ENCODE data around the gene SDE2.
"Not testable (repeated sequence)": the region's sequence is repeated elsewhere in the genome, so short reads cannot be mapped to it uniquely, and the experiment has no call there.

The SDE2 gene

DNA sequence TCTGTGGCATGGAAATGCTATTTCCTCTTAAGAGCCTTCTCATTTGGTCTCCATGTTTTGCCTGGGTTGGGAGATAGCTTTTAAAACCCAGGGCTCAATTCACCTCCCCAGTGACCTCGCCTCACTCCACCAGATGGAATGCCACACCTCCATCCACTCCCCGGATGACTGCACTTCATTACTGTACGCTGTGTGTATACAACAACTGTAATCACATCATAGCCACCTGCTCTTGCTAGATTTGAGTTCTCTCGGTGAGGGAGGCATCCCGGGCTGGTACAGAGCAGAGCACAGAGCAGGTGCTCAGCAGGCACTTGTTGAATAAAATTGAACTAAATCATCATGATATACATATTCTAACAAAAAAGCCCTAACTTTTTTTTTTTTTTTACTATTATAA is 26.0 kb downstream of the SDE2 start:
- peak; percentile 27 for DNase-seq

DNA sequence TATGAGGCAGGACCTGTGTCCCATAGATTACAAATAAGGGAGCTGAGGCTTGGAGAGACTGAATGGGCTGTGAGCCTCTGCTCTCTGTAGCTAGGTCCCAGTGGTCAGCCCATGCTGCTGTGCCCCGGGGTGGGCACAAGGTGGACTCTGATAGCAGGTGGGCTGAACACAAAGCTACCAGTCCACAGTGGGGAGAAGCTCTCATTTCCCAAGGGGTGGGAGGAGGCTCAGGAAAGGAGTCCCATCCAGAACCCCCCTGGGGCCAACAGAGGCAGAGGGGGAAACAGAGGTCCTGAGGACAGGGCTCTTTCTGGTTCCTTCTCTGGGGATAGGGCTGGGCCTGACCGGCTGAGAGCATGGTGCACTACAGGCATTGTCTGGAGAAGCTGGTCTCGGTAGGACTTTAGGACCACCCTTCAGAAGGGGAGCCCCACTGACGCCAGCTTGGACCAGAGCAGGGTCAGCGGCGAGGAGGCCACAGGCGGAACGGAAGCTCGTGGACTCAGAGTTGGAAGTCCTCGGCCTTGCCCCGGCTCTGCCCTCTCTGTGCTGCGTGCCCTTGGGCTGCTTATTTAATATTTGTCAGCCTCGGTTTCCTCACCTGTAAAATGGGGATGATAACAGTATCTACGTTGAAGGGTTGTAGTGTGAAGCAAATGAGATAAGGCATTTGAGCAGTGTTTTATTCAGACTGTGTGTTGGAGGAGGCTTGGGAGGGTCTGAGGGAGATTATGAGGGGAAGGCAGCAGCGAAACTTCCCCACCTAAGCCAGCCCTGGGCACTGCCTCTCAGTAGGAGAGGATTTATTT is 26.6 kb downstream of the SDE2 start:
- DNase-seq = no peak

DNA sequence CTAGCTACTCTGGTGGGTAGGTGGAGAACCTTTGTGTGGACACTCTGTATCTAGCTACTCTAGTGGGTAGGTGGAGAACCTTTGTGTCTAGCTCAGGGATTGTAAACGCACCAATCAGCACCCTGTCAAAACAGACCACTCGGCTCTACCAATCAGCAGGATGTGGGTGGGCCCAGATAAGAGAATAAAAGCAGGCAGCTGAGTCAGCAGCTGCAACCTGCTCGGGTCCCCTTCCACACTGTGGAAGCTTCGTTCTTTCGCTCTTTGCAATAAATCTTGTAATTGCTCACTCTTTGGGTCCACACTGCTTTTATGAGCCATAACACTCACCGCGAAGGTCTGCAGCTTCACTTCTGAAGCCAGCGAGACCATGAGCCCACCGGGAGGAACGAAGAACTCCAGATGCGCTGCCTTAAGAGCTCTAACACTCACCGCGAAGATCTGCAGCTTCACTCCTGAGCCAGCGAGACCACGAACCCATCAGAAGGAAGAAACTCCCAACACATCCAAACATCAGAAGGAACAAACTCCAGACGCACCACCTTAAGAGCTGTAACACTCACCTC is 28.5 kb downstream of the SDE2 start:
- not testable (repeated sequence) for DNase-seq

DNA sequence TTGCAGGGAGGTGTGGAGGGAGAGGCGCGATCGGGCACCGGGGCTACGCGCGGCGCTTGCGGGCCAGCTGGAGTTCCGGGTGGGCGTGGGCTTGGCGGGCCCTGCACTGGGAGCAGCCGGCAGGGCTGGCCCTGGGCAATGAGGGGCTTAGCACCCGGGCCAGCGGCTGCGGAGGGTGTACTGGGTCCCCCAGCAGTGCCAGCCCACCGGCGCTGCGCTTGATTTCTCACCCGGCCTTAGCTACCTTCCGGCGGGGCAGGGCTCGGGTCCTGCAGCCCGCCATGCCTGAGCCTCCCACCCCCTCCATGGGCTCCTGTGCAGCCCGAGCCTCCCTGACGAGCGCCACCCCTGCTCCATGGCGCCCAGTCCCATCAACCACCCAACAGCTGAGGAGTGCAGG is 29.4 kb downstream of the SDE2 start:
- not testable (repeated sequence) for DNase-seq

DNA sequence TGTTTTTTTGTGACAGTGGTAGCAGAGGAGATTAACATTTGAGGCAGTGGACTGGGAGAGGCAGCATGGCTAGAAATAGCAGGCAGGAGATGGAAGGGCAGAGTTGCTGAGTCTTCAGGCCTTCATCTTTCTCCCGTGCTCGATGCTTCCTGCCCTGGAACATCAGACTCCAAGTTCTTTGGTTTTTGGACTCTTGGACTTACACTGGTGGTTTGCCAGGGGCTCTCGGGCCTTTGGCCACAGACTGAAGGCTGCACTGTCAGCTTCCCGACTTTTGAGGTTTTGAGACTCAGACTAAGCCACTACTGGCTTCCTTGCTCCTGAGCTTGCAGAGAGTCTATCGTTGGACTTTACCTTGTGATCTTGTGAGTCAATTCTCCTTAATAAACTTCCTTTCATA is 33.9 kb downstream of the SDE2 start:
- no peak for DNase-seq

DNA sequence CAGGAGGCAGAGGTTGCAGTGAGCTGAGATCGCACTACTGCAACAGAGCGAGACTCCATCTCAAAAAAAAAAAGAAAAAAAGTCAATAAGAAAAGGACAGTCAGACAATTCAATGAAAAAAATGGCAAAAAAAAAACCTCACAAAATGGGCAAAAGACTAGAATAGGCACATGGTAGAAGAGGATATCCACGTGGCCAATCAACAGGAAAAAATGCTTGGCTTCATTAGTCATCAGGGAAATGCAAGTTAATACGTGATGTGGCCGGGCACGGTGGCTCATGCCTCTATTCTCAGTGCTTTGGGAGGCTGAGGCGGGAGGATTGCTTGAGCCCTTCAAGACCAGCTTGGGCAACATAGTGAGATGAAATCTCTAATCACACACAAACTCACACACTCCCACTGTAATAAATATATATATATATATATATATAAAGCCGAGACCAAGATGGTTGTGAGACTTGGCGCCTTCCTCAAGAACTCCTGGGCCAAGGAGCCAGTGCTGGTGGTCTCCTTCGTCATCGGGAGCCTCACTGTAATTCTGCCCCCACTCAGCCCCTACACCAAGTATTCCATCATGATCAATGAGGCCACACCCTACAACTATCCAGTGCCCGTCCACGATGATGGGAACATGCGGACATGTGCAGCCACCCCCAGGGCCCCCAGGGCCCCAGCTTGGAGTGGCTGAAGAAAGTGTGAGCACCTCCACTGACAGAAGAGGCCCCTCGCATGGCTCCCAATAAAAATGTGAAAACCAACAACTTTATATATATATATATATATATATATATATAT is 35.2 kb downstream of the SDE2 start:
- DNase-seq = no peak

DNA sequence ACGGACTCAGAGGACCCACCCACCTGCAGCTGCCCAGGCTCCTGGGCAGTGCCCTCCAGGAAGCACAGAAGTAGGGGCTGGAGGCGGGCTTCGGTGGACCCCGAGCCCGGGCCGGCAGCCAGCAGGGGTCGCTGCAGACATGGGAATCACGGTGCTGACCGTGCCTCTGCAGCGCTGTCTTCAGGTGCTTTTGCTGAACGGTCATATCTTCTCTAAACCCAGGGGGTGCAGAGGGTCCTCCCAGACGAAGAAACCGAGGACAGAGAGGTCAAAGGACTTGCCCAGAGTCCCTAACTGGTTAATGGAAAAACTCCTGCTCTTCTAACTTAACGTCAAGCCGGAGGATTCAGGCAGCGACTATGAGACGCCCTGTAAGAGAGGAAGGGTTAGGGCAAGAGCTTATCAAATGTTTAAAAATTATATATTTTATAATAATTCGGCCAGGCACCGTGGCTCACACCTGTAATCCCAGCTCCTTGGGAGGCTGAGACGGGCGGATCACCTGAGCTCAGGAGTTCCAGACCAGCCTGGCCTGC is 36.6 kb downstream of the SDE2 start:
- no peak for DNase-seq

DNA sequence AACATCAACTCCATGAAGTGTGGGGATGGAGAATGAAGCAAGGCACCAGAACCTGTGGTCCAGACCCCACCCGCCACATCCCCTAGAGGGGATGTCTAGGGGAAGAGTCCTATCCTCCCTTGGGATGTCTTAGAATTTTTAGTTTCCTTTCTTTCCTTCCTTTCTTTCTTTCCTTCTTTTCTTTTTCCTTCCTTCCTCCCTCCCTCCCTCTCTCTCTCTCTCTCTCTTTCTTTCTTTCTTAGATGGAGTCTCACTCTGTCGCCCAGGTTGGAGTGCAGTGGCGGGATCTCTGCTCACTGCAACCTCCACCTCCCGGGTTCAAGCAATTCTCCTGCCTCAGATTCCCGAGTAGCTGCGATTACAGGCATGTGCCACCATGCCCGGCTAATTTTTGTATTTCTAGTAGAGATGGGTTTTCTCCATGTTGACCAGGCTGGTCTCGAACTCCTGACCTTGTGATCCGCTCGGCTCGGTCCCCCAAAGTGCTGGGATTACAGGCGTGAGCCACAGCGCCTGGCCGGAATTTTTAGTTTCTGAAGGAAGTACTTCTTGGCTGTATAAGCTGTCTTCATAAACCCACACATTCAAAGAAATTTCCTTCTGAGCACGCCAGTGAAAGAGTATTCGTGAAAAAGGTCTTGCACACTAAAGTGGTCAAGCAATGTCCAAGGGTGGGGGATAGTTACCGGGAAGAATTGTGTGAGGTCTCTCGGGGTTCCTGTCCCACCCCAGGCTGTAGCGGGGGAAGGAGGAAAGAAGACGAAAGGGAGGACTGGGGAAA is 37.3 kb downstream of the SDE2 start:
- DNase-seq = no peak

DNA sequence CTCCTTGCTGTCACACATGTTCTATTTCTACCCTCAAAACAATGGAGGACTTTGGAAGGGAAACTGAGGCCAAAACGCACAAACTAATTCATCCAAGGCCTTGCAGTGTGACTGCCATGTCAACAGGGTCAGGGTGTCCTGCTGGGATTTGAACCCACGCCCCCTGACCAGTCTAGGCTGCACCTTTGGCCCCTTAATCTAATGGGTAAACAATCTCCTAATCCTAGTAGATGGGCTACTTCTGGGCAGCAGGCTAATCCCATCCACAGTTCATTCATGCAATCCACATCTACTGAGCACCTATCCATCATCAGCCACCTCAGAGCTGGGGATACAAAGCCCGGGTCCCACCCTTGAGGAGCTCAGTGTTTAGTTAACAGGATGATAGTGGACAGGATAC is 41.1 kb downstream of the SDE2 start:
- DNase-seq = no peak

DNA sequence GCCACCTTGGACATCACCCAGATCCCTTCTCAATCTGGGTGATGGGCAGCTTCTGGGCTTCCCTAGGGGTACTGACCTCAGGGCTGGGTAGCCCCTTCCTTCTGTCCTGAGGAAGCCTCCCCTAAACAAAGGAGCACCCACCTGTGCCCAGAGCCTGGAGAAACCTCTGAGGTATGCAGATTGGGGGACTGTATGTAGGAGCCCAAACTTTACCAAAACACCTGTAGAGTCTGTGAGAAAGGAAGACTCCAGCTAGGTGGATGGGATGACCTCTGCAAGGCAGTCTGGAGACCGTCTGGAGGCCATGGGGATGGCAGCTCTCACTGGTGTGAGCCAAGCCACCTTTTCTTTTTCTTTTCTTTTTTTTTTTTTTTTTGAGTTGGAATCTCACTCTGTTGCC is 44.4 kb downstream of the SDE2 start:
- DNase-seq = no peak

DNA sequence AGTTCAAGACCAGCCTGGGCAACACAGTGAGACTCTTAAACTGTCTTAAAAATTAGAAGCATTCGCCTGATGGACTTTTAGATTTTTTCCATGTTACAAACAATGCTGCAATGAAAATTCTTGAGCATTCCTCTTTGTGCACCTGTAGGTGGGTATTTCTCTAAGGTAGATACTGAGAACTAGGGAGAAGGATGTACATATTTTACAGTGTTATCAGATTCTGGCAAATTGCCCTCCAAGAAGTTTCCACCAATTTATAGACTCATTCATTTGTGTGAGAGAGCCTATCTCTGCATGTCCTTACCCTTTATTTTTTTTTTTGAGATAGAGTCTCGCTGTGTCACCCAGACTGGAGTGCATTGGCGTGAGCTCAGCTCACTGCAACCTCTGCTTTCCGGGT is 45.8 kb downstream of the SDE2 start:
- DNase-seq = no peak

DNA sequence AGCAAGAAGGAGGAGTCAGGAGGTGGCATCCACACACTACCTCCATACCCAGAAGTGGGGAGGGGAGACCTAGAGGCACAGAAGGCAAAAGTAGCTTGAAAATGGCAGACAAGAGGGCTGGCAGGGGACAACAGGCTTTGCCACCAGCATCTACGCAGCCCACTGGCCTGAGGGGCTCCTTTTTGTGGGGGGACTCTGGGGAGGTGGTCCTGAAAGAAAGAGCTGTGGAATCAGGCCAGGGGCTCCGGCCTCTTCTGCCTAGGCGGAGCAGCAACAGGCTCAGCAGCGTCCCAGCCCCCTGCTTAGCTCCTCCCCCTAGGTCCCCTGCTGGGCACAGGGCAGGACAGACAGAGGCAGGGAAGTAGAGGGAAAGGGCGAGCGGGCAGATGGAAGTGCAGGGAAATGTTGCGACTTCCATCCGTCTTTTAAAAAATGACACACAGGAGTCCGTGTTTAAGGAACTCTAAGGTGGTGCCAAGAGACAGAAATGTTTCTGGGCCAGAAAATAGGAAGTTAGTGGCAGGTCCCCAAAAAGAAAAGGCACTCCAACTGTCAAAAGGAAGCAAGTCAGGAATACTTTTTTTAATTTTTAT is 48.1 kb downstream of the SDE2 start:
- no peak for DNase-seq

DNA sequence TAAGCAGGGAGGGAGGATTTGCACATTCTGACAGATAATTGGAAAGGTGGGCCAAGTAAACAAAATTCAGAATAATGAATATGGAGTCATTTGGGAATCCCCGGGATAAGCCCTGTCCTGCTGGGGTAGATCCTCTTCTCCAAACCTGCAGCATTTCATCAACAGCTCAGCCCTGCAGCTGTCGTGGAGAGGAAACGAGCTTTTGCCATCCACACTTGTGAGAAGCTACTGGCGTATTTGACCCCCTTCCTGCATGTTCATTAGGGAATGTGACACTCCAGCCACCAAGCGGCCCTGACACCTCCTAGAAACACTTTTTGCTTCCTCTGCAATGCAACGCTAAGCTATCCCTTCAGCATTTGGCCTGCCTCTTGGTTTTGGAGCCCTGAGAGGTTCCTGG is 50.1 kb downstream of the SDE2 start:
- no peak for DNase-seq

DNA sequence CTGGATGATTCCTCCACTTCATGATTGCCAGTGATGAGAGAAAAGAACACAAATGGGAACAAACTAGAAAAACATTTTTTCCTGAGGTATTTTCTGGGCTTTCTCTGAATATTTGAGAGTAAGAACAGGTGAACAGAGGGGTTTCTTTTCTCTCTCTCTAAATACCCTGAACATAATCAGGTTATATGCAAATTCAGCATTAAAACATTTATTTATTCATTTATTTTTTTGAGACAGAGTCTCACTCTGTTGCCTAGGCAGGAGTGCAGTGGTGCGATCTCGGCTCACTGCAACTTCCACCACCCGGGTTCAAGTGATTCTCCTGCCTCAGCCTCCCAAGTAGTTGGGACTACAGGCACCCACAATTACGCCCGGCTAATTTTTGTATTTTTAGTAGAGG is 52.3 kb downstream of the SDE2 start:
- no peak for DNase-seq

DNA sequence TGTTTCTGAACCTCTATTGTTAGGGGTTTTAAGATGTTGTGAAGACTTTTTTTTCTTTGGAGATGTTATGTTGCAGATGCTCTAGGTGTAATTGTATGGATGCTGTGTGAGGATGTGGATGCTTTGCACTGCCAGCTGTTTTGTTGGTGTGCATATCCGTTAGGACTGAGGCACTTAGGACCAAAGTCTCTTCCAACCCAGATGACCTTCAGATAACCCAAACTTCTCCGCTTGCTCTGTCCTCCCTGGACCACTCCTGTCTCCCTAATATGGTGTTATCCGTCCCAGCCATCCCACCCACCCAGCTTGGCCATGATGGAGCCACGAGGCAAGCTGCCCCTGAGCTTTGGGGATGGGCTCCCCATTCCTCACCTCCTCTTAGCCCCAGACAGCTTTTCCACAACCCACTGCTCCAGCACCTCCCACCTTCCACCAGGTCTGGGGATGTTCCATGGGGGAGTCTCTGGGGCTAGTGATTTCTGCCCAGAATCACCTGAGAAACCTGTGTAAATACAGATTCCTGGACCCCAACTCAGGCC is 53.0 kb downstream of the SDE2 start:
- DNase-seq = no peak

DNA sequence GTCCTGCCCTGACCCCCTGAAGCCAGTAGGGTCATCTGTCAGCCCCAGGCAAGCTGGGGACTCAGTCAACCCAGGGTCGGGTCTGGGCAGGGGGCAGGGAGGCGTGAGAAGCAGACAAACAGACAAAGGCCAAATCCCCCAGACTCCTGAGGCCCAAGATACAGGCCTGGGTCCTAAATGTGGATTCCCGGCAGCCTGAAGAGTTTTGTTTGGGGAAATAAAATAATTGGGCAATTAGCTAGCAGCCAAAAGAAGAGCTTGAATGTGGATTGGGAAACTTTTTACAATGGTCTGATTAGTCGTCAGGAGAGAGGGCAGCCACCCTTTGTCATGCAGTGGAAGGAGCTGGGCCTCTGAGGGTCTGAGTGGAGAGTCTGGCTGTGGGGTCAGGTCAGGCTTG is 53.6 kb downstream of the SDE2 start:
- no peak for DNase-seq

DNA sequence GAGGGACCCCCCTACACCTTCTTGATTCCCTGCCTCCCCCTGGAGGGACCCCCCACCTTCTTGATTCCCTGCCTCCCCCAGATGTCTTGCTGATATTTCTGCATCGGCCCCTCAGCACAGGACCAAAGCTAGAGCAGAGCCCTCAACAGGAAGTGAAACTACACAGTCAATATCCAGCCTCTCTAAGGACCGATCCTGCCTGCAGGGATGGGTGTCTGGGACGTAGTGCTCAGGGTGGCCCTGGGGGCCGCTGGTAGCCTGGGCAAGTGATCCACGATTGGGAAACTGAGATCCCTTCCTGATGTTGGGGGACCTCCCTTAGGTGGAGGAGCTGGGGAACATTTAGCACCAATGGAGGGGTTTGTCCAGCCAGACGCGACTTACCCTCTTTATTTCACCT is 54.2 kb downstream of the SDE2 start:
- no peak for DNase-seq

DNA sequence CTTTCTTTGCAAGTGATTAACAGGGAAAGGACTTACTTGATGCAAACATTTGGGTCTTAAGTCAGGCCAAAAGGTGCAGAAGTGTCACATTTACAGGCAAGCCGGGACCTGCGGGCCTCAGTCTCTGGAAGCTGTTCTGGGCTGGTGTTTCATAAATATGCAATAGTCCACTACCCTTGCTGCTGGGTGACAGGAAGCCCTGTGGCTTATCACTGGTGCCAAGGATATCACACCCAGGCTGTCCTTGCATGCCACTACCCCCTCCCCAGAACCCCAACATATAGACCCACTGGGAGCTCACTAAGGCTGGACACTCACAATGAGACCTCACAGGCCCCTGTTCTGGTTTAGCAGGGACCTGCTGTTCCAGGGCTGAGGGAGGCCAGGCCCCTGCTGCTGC is 54.8 kb downstream of the SDE2 start:
- DNase-seq = no peak

DNA sequence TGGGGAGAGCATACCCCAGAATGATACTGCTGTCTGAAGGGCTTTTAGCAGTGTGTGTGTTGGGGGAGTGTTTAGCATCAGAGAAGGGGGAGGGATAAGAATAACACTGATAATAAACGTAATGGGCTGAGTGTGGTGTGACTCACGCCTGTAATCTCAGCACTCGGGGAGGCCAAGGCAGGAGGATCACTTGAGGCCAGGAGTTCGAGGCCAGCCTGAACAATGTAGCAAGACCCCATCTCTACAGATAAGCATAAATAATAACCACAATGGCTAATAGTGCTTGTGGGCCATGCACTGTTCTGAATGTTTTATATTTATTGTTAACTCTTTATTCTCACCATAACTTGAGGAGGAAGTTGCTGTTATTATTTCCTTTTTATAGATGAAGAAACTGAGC is 55.6 kb downstream of the SDE2 start:
- DNase-seq = no peak

DNA sequence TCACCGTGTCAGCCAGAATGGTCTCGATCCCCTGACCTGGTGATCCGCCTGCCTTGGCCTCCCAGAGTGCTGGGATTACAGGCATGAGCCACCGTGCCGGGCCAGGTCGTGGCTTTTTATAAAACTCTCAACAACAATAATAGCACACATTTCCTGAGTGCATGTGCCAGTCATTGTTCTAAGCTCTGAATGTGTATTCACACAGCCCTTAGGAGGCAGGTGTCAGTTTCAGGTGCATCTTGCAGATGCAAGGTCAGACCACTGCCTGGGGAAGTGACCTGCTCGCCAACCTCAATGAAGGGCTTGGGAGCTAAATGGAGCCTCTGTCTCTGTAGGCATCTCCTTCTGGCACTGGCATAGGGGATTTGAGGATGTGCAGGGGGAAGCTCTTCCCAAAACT is 56.6 kb downstream of the SDE2 start:
- DNase-seq = no peak

DNA sequence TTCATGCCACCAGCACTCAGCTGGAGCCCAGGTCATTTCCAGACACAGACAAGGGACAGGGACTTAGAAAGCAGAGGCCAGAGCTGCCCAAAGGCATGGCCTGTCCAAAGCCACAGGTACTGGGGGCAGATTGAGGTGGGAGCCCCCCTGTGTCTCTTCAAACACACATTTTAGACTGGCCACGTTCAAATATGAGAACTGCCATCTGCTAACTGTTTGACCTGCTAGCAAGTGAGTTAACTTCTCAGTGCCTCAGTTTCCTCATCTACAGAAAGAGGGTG is 57.3 kb downstream of the SDE2 start:
- no peak for DNase-seq

DNA sequence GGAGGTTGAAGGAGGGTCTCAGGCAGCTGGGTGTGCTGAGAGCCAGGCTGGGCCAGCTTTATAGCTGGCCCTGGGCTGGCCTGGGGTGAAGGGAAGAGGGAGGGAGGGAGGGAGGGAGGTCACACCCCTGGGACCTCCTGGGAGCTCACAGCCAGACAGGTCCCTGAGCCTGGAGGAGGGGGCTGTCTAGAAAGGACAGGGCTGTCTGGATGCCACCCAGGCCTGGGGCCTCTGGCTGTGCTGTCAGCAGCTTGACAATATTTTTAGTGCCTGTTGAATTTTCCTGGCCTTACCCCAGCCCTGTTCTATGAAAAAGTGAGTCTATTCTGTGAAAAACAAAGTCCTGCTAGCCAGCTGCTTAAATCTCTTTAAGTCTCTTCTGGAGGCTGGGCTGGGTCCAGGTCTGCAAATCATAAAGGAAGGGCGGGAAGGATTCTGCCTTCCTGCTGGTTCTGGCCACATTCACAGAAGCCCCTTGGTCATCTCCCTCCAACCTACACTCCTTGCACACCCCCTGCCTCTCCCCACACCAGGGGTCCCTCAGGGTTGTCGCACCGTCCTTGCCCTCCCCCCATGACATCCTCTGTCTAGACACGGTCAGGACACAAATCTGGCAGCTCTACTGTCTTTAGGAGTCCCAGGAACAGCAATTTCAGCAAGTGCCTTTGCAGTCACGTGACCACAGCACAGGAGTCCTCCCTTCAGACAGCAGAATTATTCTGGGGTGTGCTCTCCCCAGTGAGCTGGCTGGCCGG is 57.8 kb downstream of the SDE2 start, which contains the start of gene LEFTY2:
Gene LEFTY2, minus strand, starts transcription at position 34 of the 755 bp plus-strand sequence. CDS start 80 bp downstream, outside the sequence.
- DNase-seq = no peak
